A172 (cell line): ENCODE data around the gene MFAP1. TPM values are rescaled to one million over a fixed set of nuclear protein-coding genes. Genes with fewer than 3 reads are reported as not detected.
A peak's percentile ranks its signal among the peaks of the same experiment; 100 is the strongest.
"Not testable (repeated sequence)": the region's sequence is repeated elsewhere in the genome, so short reads cannot be mapped to it uniquely, and the experiment has no call there.

Experiments used
- DNase-seq: peaks from one replicate; pipeline ENCODE4 v3.0.0-alpha.2; 2015; ENCODE audit warnings: low spot score
- total RNA-seq: library from RNA; depleted of rRNA; stranded (reverse); fragments of >200 nt; shearing (Covaris generic); gene quantifications from 2 replicates; pipeline ENCODE4 v1.2.3, GENCODE V29; 2014; rRNA removed

Gene MFAP1
- 34.3 and 34.5 TPM in 2 replicates for total RNA-seq

- peak; percentile 97 for DNase-seq
Observed at GRCh38 chr15:43824302-43825246, at the start of gene MFAP1. MFAP1 (minus strand) TSS chr15:43824690; CDS start chr15:43824569, 121 bp downstream.

GRCh38 chr15:43873651-43874050, 49.2 kb upstream of the MFAP1 start:
- DNase-seq = no peak

- DNase-seq = peak; percentile 50
Observed at GRCh38 chr15:43872416-43873020, 48.0 kb upstream of the MFAP1 start.

GRCh38 chr15:43871835-43872234, 47.3 kb upstream of the MFAP1 start:
- no peak for DNase-seq

GRCh38 chr15:43868406-43868805, 43.9 kb upstream of the MFAP1 start:
- no peak for DNase-seq

GRCh38 chr15:43867096-43867495, 42.6 kb upstream of the MFAP1 start:
- no peak for DNase-seq

- not testable (repeated sequence) for DNase-seq
Observed at GRCh38 chr15:43866636-43867035, 42.1 kb upstream of the MFAP1 start.

GRCh38 chr15:43859546-43859945, 35.1 kb upstream of the MFAP1 start:
- DNase-seq = no peak

GRCh38 chr15:43854801-43855200, 30.3 kb upstream of the MFAP1 start:
- no peak for DNase-seq

GRCh38 chr15:43852607-43853006, 28.1 kb upstream of the MFAP1 start:
- no peak for DNase-seq

GRCh38 chr15:43851251-43851650, 26.8 kb upstream of the MFAP1 start:
- DNase-seq = no peak

- no peak for DNase-seq
Observed at GRCh38 chr15:43845421-43845820, 20.9 kb upstream of the MFAP1 start.

- not testable (repeated sequence) for DNase-seq
Observed at GRCh38 chr15:43832485-43832884, 8.0 kb upstream of the MFAP1 start.

- DNase-seq = not testable (repeated sequence)
Observed at GRCh38 chr15:43831519-43832052, 7.1 kb upstream of the MFAP1 start.

- not testable (repeated sequence) for DNase-seq
Observed at GRCh38 chr15:43830691-43831275, 6.3 kb upstream of the MFAP1 start.

- DNase-seq = not testable (repeated sequence)
Observed at GRCh38 chr15:43829951-43830540, 5.6 kb upstream of the MFAP1 start.

- DNase-seq = no peak
Observed at GRCh38 chr15:43828061-43828657, 3.7 kb upstream of the MFAP1 start.

GRCh38 chr15:43826508-43827341, 2.2 kb upstream of the MFAP1 start, which contains the start of gene WDR76:
WDR76 (plus strand) TSS chr15:43827002; CDS start chr15:43827033, 31 bp downstream.
- DNase-seq = peak; percentile 70

- no peak for DNase-seq
Observed at GRCh38 chr15:43826029-43826507, 1.6 kb upstream of the MFAP1 start.

- not testable (repeated sequence) for DNase-seq
Observed at GRCh38 chr15:43825305-43825704, 815 bp upstream of the MFAP1 start.
